HG02884 (cell line): ENCODE data around the gene ACAP3.

ENCODE experiments used
- ATAC-seq: cut with Tn5 transposase; IDR thresholded peaks from one replicate; pipeline ENCODE4 v1.9.1; 2021; ENCODE audit warnings: mild to moderate bottlenecking, moderate library complexity; ENCODE audit not compliant: unreplicated experiment

Gene ACAP3

GRCh38 chr1:1344655-1345361 is 37.1 kb upstream of the ACAP3 start:
- no peak for ATAC-seq

DNA sequence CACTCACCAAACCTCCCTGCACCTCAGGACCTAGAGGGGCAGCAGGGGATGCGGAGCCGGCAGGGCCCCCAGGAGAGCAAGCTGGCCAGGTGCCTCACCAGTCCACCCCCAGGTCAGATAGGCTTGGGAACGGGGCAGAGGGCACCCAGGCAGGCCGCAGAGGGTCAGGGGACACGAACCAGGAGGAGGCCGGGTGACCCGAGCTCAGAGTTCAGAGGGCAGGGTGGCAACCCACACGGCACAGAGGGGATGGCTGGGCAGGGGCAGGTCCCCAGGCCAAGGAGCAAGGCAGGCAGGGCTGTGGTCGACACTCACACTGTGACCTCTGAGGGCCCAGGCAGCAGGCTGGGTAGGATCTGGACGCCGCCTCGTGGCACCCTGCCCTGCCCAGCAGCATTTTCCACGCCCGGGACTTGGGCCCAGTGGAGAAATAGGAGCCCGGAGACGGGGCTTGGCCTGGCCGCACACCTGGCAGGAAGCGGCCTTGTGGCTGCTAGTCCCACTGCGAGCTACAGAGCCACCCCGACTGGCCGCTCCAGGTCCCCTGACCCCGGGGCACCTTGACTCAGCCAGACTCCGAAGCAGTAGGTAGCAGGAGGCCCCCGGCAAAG is 36.2 kb upstream of the ACAP3 start:
- ATAC-seq = no peak

GRCh38 chr1:1342584-1343115 is 34.9 kb upstream of the ACAP3 start:
- no peak for ATAC-seq

- no peak for ATAC-seq
Observed at GRCh38 chr1:1342061-1342562, 34.4 kb upstream of the ACAP3 start.

- no peak for ATAC-seq
Observed at GRCh38 chr1:1341549-1342021, 33.9 kb upstream of the ACAP3 start.

DNA sequence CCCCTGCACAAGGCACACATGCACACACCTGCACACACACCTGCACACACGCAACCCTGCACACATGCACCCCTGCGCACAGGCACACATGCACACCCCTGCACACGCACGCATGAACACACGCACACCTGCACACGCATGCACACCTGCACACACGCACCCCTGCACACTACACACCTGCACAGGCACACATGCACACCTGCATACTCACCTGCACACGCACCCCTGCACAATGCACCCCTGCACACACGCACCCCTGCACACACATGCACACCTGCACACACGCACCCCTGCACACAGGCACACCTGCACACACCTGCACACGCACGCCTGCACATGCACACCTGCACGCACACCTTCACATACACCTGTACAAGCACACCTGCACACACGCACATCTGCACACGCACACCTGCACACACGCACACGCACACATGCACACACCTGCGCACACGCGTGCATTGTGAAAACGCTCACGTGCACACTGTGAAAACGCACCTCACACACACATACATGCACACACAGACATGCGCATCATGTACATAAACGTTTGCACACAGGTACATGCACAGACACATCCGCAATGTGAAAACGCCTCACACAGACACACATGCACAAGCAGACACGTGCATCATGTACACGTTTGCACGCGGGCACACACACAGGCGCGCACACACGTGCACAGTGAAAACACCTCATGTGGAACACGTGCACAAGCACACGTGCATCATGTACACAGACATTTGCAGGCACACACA is 33.2 kb upstream of the ACAP3 start:
- no peak for ATAC-seq

- ATAC-seq = no peak
Observed at GRCh38 chr1:1340185-1340584, 32.5 kb upstream of the ACAP3 start.

GRCh38 chr1:1338278-1338677 is 30.5 kb upstream of the ACAP3 start:
- ATAC-seq = no peak

DNA sequence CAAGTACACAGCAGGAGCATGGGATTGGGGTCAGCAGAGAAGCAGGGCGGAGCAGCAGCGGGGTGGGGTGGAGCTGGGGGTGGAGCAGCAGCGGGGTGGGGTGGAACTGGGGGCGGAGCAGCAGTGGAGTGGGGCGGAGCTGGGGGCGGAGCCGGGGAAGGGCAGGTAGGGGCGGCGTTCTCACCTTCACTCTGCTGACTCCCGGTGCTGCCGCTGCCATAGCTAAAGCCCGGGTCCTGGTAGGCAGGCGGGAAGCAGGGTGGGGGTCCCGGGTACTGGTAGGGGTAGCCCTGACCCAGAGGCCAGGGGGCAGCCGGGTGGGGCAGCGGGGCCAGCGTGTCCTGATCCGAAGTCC is 30.0 kb upstream of the ACAP3 start:
- no peak for ATAC-seq

GRCh38 chr1:1336931-1337792 is 29.4 kb upstream of the ACAP3 start:
- no peak for ATAC-seq

GRCh38 chr1:1336446-1336845 is 28.7 kb upstream of the ACAP3 start:
- no peak for ATAC-seq

DNA sequence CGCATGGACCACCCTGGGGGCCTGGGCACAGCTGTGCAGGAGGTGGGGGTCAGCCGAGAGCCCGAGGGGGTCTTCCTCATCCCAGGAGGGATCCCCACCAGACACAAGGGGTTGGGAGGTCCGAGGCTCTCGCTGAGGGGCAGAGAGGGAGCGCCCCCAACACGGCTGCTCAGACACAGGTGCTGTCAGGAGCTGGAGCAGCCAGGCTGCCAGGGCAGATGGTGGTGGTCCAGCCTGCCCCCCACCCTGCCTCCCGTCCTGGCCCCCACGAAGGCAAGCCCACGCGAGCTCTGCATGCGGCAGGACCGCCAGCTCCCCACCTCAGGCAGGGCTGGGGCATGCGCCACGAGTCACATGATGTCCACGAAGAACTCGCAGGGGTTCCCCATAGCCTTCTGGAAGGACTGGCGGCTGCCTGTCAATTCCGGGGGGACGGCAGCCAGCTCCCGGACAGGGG is 28.1 kb upstream of the ACAP3 start:
- ATAC-seq = no peak

DNA sequence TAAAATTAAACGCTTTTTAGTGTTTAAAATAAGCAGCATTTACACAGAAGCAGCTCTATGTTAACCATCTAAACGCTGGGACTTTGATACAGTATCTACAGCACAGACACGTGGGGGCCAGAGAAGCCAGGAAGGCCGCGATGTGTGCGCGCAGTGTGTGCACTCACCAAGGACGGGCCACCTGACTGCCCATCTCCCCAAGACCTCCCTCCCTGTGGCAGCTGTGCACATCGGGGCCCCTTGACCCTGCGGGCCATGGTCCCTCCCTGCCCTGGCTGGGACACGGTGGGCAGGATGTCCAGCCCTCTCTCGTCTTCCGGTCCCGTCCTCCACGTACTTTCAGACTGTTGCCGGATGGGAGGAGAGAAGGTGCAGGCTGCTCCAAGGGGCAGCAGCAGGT is 27.6 kb upstream of the ACAP3 start:
- no peak for ATAC-seq

- no peak for ATAC-seq
Observed at GRCh38 chr1:1334835-1335234, 27.1 kb upstream of the ACAP3 start.

GRCh38 chr1:1333551-1334241 is 26.0 kb upstream of the ACAP3 start:
- no peak for ATAC-seq

DNA sequence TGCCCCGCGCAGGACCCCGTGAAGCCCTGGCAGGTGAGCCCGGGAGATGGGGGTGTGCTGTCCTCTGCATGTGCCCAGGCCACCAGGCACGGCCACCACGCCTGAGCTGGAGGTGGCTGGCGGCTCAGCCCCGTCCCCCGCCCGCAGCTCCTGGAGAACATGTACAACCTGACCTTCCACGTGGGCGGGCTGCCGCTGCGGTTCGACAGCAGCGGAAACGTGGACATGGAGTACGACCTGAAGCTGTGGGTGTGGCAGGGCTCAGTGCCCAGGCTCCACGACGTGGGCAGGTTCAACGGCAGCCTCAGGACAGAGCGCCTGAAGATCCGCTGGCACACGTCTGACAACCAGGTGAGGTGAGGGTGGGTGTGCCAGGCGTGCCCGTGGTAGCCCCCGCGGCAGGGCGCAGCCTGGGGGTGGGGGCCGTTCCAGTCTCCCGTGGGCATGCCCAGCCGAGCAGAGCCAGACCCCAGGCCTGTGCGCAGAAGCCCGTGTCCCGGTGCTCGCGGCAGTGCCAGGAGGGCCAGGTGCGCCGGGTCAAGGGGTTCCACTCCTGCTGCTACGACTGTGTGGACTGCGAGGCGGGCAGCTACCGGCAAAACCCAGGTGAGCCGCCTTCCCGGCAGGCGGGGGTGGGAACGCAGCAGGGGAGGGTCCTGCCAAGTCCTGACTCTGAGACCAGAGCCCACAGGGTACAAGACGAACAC is 25.2 kb upstream of the ACAP3 start:
- ATAC-seq = no peak

DNA sequence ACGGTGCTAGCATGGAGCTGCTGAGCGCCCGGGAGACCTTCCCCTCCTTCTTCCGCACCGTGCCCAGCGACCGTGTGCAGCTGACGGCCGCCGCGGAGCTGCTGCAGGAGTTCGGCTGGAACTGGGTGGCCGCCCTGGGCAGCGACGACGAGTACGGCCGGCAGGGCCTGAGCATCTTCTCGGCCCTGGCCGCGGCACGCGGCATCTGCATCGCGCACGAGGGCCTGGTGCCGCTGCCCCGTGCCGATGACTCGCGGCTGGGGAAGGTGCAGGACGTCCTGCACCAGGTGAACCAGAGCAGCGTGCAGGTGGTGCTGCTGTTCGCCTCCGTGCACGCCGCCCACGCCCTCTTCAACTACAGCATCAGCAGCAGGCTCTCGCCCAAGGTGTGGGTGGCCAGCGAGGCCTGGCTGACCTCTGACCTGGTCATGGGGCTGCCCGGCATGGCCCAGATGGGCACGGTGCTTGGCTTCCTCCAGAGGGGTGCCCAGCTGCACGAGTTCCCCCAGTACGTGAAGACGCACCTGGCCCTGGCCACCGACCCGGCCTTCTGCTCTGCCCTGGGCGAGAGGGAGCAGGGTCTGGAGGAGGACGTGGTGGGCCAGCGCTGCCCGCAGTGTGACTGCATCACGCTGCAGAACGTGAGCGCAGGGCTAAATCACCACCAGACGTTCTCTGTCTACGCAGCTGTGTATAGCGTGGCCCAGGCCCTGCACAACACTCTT is 24.5 kb upstream of the ACAP3 start:
- no peak for ATAC-seq

DNA sequence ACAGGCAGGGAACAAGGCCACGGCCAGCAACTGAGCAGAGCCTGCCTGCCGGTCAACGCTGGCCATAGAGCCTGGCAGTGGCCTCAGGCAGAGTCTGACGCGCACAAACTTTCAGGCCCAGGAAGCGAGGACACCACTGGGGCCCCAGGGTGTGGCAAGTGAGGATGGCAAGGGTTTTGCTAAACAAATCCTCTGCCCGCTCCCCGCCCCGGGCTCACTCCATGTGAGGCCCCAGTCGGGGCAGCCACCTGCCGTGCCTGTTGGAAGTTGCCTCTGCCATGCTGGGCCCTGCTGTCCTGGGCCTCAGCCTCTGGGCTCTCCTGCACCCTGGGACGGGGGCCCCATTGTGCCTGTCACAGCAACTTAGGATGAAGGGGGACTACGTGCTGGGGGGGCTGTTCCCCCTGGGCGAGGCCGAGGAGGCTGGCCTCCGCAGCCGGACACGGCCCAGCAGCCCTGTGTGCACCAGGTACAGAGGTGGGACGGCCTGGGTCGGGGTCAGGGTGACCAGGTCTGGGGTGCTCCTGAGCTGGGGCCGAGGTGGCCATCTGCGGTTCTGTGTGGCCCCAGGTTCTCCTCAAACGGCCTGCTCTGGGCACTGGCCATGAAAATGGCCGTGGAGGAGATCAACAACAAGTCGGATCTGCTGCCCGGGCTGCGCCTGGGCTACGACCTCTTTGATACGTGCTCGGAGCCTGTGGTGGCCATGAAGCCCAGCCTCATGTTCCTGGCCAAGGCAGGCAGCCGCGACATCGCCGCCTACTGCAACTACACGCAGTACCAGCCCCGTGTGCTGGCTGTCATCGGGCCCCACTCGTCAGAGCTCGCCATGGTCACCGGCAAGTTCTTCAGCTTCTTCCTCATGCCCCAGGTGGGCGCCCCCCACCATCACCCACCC is 23.6 kb upstream of the ACAP3 start, which contains the start of gene TAS1R3:
TAS1R3 (plus strand) TSS at position 213 of the 898 bp plus-strand sequence; CDS start at position 279, 66 bp downstream.
- ATAC-seq = no peak
